Osteoblast (primary cell): ENCODE measurements around the gene APBA2. TPM values are rescaled to one million over a fixed set of nuclear protein-coding genes. Genes with fewer than 3 reads are reported as not detected.

Source experiments
- DNase-seq: peaks from one replicate; pipeline ENCODE4 v3.0.0; 2011; ENCODE audit warnings: low spot score, mixed read lengths; ENCODE audit not compliant: insufficient read length; ENCODE audit errors: missing footprints
- H2AFZ ChIP-seq: 2 replicates; pipeline ENCODE4 v1.6.0; 2011; ENCODE audit warnings: mild to moderate bottlenecking, low read length
- H3K27ac ChIP-seq: 2 replicates; pipeline ENCODE4 v1.5.1; 2011; ENCODE audit warnings: mild to moderate bottlenecking, low read depth, low read length, moderate library complexity
- H3K27me3 ChIP-seq: 2 replicates; pipeline ENCODE4 v1.6.0; 2012; ENCODE audit warnings: mild to moderate bottlenecking, control low read depth, inconsistent platforms, low read length, moderate library complexity; ENCODE audit not compliant: insufficient read depth
- H3K36me3 ChIP-seq: 2 replicates; pipeline ENCODE4 v1.5.1; 2011; ENCODE audit warnings: mild to moderate bottlenecking, low read length, control low read depth, moderate library complexity; ENCODE audit not compliant: insufficient read depth
- H3K4me1 ChIP-seq: 2 replicates; pipeline ENCODE4 v1.5.1; 2011; ENCODE audit warnings: mild to moderate bottlenecking, low read length, control low read depth, moderate library complexity; ENCODE audit not compliant: insufficient read depth
- H3K4me2 ChIP-seq: 2 replicates; pipeline ENCODE4 v1.6.0; 2011; ENCODE audit warnings: mild to moderate bottlenecking, low read length; ENCODE audit not compliant: insufficient read depth
- H3K4me3 ChIP-seq: fragments of 200-600 bp; sonication (generic); 3 replicates; pipeline ENCODE4 v1.5.1; 2012; ENCODE audit warnings: mild to moderate bottlenecking, low read length, inconsistent platforms; ENCODE audit not compliant: insufficient read depth
- H3K79me2 ChIP-seq: 2 replicates; pipeline ENCODE4 v1.6.0; 2012; ENCODE audit warnings: mild to moderate bottlenecking, low read length, control low read depth, inconsistent platforms; ENCODE audit not compliant: insufficient read depth
- H3K9me3 ChIP-seq: 2 replicates; pipeline ENCODE4 v1.5.1; 2011; ENCODE audit warnings: low read depth, low read length, control low read depth
- H4K20me1 ChIP-seq: 2 replicates; pipeline ENCODE4 v1.6.0; 2012; ENCODE audit warnings: mild to moderate bottlenecking, low read length, control low read depth; ENCODE audit not compliant: insufficient read depth
- total RNA-seq: library from RNA; depleted of rRNA; stranded (reverse); fragments of >200 nt; gene quantifications from 2 replicates; pipeline ENCODE4 v1.2.3, GENCODE V29; 2012
- TF ChIP-seq, protein P1 (sequence below): IDR thresholded peaks from 2 replicates; pipeline ENCODE4 v1.5.1; 2011; ENCODE audit warnings: mild to moderate bottlenecking, low read depth, low read length, moderate library complexity; ENCODE audit errors: extremely low read depth

APBA2 gene
- total RNA-seq, 1 donor, result 6.2 TPM

DNA sequence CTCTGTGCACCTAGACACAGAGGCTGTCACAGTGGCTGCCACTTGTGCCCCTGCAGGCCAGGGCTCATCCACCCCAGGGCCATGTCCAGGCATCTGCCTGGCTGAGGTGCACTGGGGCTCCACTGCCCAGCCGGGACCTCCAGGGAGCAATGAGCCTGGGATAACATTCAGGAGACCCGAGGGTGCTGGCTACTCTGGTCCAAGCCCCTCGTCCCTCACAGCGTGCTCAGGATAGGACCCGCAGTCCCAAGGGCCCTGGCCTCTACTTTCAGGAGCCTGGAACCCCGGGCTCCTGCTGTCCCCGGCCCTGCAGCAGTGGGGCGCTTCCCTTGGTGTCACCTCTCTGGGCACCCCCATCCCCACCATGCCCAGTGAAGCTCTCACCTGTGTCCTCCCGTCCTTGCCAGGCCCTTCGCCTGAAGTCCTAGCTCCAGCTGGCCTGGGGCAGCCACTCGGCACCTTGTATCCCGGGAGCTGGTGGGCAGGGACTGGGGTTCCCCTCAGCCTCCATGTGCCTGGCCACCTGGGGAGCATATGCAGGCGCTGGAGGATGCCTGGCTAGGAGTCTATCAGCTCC is 226.0 kb downstream of the APBA2 start:
- TF ChIP-seq, protein P1, sequence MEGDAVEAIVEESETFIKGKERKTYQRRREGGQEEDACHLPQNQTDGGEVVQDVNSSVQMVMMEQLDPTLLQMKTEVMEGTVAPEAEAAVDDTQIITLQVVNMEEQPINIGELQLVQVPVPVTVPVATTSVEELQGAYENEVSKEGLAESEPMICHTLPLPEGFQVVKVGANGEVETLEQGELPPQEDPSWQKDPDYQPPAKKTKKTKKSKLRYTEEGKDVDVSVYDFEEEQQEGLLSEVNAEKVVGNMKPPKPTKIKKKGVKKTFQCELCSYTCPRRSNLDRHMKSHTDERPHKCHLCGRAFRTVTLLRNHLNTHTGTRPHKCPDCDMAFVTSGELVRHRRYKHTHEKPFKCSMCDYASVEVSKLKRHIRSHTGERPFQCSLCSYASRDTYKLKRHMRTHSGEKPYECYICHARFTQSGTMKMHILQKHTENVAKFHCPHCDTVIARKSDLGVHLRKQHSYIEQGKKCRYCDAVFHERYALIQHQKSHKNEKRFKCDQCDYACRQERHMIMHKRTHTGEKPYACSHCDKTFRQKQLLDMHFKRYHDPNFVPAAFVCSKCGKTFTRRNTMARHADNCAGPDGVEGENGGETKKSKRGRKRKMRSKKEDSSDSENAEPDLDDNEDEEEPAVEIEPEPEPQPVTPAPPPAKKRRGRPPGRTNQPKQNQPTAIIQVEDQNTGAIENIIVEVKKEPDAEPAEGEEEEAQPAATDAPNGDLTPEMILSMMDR, result no peak

DNA sequence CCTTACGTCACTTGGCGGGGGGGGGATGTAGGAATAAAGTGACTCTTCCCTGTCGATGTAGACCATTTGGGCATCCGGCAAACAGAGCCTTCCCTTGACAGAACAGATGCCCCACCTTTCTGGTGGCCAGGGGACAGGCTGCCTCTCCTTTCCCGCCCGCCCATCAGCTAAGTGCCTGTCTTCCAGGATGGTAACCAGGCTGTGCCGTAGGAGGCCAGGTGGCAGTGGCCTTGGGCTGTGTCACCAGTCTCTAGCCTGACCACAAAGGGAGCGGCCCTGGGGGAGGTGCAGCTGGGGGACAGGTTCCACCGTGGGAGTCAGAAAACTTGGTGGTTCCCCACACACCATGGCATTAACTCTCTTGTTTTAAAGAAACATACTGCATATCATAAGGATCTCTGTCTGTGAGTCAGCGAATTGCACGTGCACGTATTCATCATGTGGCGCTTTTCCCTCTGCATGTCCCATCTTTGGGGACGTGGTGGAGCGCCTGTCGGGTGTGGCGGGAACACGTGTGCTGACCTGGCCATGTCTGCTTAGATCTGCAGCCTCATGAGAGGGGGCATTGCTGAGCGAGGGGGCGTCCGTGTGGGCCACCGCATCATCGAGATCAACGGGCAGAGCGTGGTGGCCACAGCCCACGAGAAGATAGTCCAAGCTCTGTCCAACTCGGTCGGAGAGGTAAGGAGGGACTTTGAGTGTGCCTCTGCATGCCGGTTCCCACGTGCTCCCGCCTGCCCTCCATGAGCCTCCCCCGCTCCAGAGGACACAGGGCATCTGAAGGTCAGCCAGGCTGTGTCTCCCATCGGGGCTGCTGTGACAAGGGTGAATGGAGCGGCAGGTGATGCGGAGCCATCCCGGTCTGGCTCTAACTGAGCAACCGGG is 227.8 kb downstream of the APBA2 start:
- TF ChIP-seq, protein P1, result no peak
- no peaks in the 10 kb centered on the region for H3K27me3 ChIP-seq
- no peaks in the 10 kb centered on the region for H4K20me1 ChIP-seq
- no peaks in the 10 kb centered on the region for H3K79me2 ChIP-seq
- DNase-seq, result no peak
- no peak overlapping the region for H3K27ac ChIP-seq
- no peaks in the 10 kb centered on the region for H3K4me1 ChIP-seq
- H3K4me3 ChIP-seq, result no peak overlapping the region
- no peaks in the 10 kb centered on the region for H3K9me3 ChIP-seq
- H3K4me2 ChIP-seq, result no peak overlapping the region
- no peak overlapping the region for H2AFZ ChIP-seq
- H3K36me3 ChIP-seq, result no peaks in the 10 kb centered on the region

More for the DNA sequence above, 226.0 kb downstream of the APBA2 start:
- H3K4me3 ChIP-seq, result no peak overlapping the region
- no peaks in the 10 kb centered on the region for H3K9me3 ChIP-seq
- H3K36me3 ChIP-seq, result no peaks in the 10 kb centered on the region
- no peak overlapping the region for H2AFZ ChIP-seq
- no peaks in the 10 kb centered on the region for H3K4me1 ChIP-seq
- no peak overlapping the region for H3K27ac ChIP-seq
- no peaks in the 10 kb centered on the region for H3K27me3 ChIP-seq
- no peak overlapping the region for H3K4me2 ChIP-seq
- no peaks in the 10 kb centered on the region for H3K79me2 ChIP-seq
- no peak for DNase-seq
- H4K20me1 ChIP-seq, result no peaks in the 10 kb centered on the region

DNA sequence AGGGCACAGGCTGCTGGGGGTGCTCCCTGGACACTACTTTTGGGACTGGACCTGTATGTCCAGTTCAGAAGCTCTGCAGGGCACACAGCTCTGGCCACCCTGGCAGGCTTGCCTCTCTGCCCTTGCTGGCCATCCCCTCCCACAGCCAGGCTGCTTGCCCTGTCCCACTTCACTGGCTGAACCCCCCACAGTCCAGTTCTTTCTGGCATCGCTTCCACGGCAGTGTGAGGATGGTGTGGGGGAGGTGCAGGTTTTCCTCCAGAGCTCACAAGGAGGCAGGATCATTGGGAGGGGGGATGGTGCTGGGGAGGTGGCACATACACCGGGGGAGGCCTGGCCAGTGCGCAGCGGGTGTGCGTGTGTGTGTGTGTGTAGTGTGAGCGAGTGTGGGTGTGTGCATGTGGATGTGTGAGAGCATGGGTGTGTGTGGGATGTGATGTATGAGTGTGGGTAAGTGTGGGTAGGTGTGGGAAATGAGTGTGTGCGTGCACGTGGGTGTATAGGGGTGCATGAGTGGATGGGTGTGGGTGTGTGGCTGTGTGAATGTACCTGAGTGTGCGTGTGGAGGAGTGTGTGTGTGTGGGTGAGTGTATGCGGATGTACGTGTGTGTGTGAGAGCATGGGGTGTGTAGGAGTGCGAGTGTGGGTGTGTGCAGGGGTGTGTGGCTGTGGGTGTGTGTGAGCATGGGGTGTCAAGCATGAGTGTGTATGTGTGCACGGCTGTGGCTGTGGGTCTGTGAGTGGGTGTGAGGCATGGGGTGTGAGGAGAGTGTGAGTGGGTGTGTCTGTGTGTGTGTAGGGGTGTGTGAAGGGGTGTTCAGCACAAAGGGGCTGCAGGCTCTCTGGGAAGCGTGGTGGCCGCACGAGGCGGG is 228.7 kb downstream of the APBA2 start:
- H3K27ac ChIP-seq, result no peak overlapping the region
- no peaks in the 10 kb centered on the region for H3K4me1 ChIP-seq
- H3K4me3 ChIP-seq, result no peak overlapping the region
- DNase-seq, result no peak
- no peak overlapping the region for H2AFZ ChIP-seq
- TF ChIP-seq, protein P1, result no peak
- H3K9me3 ChIP-seq, result no peaks in the 10 kb centered on the region
- H3K36me3 ChIP-seq, result no peaks in the 10 kb centered on the region
- no peaks in the 10 kb centered on the region for H3K27me3 ChIP-seq
- H4K20me1 ChIP-seq, result no peaks in the 10 kb centered on the region
- H3K4me2 ChIP-seq, result no peak overlapping the region
- no peaks in the 10 kb centered on the region for H3K79me2 ChIP-seq
